D341Med (cell line): ENCODE results near the gene DGUOK.

Source experiments
- DNase-seq: peaks from one replicate; pipeline ENCODE4 v3.0.0; 2012; ENCODE audit warnings: low spot score

DGUOK gene

GRCh38 chr2:73998451-73998850 is 71.8 kb downstream of the DGUOK start:
- no peak for DNase-seq

- no peak for DNase-seq
Measured at GRCh38 chr2:73998933-73999332, 72.3 kb downstream of the DGUOK start.

- no peak for DNase-seq
Measured at GRCh38 chr2:73999881-74000597, 73.4 kb downstream of the DGUOK start.

GRCh38 chr2:74000666-74001065 is 74.0 kb downstream of the DGUOK start:
- no peak for DNase-seq

- no peak for DNase-seq
Measured at GRCh38 chr2:74001121-74001520, 74.4 kb downstream of the DGUOK start.

GRCh38 chr2:74001781-74002504 is 75.3 kb downstream of the DGUOK start:
- DNase-seq, result no peak

- DNase-seq, result peak; percentile 95
Measured at GRCh38 chr2:74002505-74003421, 76.1 kb downstream of the DGUOK start.

GRCh38 chr2:74003494-74004211 is 77.0 kb downstream of the DGUOK start:
- DNase-seq, result no peak

GRCh38 chr2:74004212-74005182 is 77.8 kb downstream of the DGUOK start:
- DNase-seq, result no peak

GRCh38 chr2:74005786-74006185 is 79.1 kb downstream of the DGUOK start:
- no peak for DNase-seq

- DNase-seq, result no peak
Measured at GRCh38 chr2:74006459-74006858, 79.8 kb downstream of the DGUOK start.

- DNase-seq, result no peak
Measured at GRCh38 chr2:74007121-74007520, 80.4 kb downstream of the DGUOK start.

- DNase-seq, result peak; percentile 0
Measured at GRCh38 chr2:74007711-74008110, 81.0 kb downstream of the DGUOK start.
